ENCODE measurements around the gene UBR2. TPM values are rescaled to one million over a fixed set of nuclear protein-coding genes. Genes with fewer than 3 reads are reported as not detected.
"Not testable (repeated sequence)": the region's sequence is repeated elsewhere in the genome, so short reads cannot be mapped to it uniquely, and the experiment has no call there.

The UBR2 gene
- total and polyA plus RNA-seq, 2 of the 13 experiments (the other 11 are each of a cell fraction or from before 2014, with no cell fraction given): 17.6 to 29.3 TPM

GRCh38 chr6:42674368-42674767 is 110.5 kb downstream of the UBR2 start:
- H3K27ac ChIP-seq (ENCODE audit: extremely low read length, insufficient read depth, low read length); intact Hi-C loops (cut with micrococcal nuclease; ENCODE audit: unreplicated experiment); BruUV-seq (replicated peaks); H3K27me3 ChIP-seq (ENCODE audit: control insufficient read depth in 1 of 2, insufficient read depth in 2 of 2, low read length in 2 of 2); in situ Hi-C loops (cut with HindIII; ENCODE audit: extremely low pct_ligation_motif_present, low pct_unique_long_range_greater_than_20kb); H3K79me2 ChIP-seq (ENCODE audit: insufficient read depth, low read length); H3K9me3 ChIP-seq (ENCODE audit: low read length); H3K4me1 ChIP-seq (ENCODE audit: insufficient read depth, low read length); H4K20me1 ChIP-seq (ENCODE audit: insufficient read depth, low read length); DNase-seq (ENCODE audit: low spot score); FAIRE-seq; H3K4me3 ChIP-seq (replicated peaks in 1 of 3; ENCODE audit: insufficient read depth in 1 of 3, low read depth in 2 of 3, low read length in 3 of 3); H2AFZ ChIP-seq (ENCODE audit: low read length); CTCF ChIA-PET (ENCODE audit: low intra/inter-chr PET ratio, low total read pairs); H3K9ac ChIP-seq (ENCODE audit: insufficient read depth, low read depth, low read length); ATAC-seq; H3K4me2 ChIP-seq (ENCODE audit: low read depth, low read length): not testable (repeated sequence)
- WGBS (ENCODE audit: low lambda C conversion rate): 95% methylated on average over 6 of the region's 6 CpGs
- 0 out of 2 replicates have a peak, but pooled peaks have one; percentile 31 for TF ChIP-seq FOXO4 (CRISPR knock-in tag; conservative IDR thresholded peaks at IDR 0.05)
- POLR2A ChIA-PET: interaction anchor here (1.2 kb wide), 1 partner anchor 205 kb away, joined by 3 read pairs; the partner anchor contains the start of gene RPL7L1
- H3K36me3 ChIP-seq (replicated peaks in 1 of 2; ENCODE audit: control insufficient read depth in 1 of 2, insufficient read depth in 2 of 2, low read length in 2 of 2): peaks cover 40 to 93% of the 10 kb centered on the region in 2 experiments

- ChIA-PET CTCF (ENCODE audit: low intra/inter-chr PET ratio, low total read pairs) (no interaction called here), POLR2A (interaction anchor here (1.2 kb wide), 1 partner anchor 205 kb away, joined by 3 read pairs; the partner anchor contains the start of gene RPL7L1)
- BruUV-seq (replicated peaks): no TSS peak
- no peaks in the 10 kb centered on the region for H3K27me3 ChIP-seq (ENCODE audit: control insufficient read depth in 1 of 2, insufficient read depth in 2 of 2, low read length in 2 of 2)
- FAIRE-seq (no peak), DNase-seq (ENCODE audit: low spot score) (no peak), ATAC-seq (no peak)
- no peak overlapping the region for H3K4me2 ChIP-seq (ENCODE audit: low read depth, low read length)
- H3K4me3 ChIP-seq (replicated peaks in 1 of 3; ENCODE audit: insufficient read depth in 1 of 3, low read depth in 2 of 3, low read length in 3 of 3): no peak overlapping the region
- no peaks in the 10 kb centered on the region for H4K20me1 ChIP-seq (ENCODE audit: insufficient read depth, low read length)
- H3K9ac ChIP-seq (ENCODE audit: insufficient read depth, low read depth, low read length): no peak overlapping the region
- H3K79me2 ChIP-seq (ENCODE audit: insufficient read depth, low read length): no peaks in the 10 kb centered on the region
- TF ChIP-seq TBP (CRISPR knock-in tag; IDR thresholded peaks at IDR 0.05): no peak
- TF ChIP-seq CENPBD1 (CRISPR knock-in tag; IDR thresholded peaks at IDR 0.05; ENCODE audit: borderline replicate concordance, low read depth): no peak
- no peak for TF ChIP-seq IRF9 (CRISPR knock-in tag; IDR thresholded peaks at IDR 0.05; ENCODE audit: borderline replicate concordance)
- TF ChIP-seq FOXO4 (CRISPR knock-in tag; conservative IDR thresholded peaks at IDR 0.05): 0 out of 2 replicates have a peak, but pooled peaks have one; percentile 2
- no peak for TF ChIP-seq ZMYM2 (CRISPR knock-in tag; IDR thresholded peaks at IDR 0.05)
- intact Hi-C loops (cut with micrococcal nuclease; ENCODE audit: unreplicated experiment) (no loop called here), in situ Hi-C loops (cut with HindIII; ENCODE audit: extremely low pct_ligation_motif_present, low pct_unique_long_range_greater_than_20kb) (no loop called here)
- no peaks in the 10 kb centered on the region for H3K4me1 ChIP-seq (ENCODE audit: insufficient read depth, low read length)
- WGBS (ENCODE audit: low lambda C conversion rate): 98% methylated on average over 3 of the region's 3 CpGs
- peaks cover 36 to 93% of the 10 kb centered on the region in 2 experiments for H3K36me3 ChIP-seq (replicated peaks in 1 of 2; ENCODE audit: control insufficient read depth in 1 of 2, insufficient read depth in 2 of 2, low read length in 2 of 2)
- H2AFZ ChIP-seq (ENCODE audit: low read length): no peak overlapping the region
- no peaks in the 10 kb centered on the region for H3K9me3 ChIP-seq (ENCODE audit: low read length)
- H3K27ac ChIP-seq (ENCODE audit: extremely low read length, insufficient read depth, low read length): no peak overlapping the region
These were observed 111.0 kb downstream of the UBR2 start for GRCh38 chr6:42674780-42675179.
